Measurements from ENCODE around the gene KRT17. TPM values are rescaled to one million over a fixed set of nuclear protein-coding genes. Genes with fewer than 3 reads are reported as not detected.

Gene KRT17
- total RNA-seq, 1 experiment from 2014 or later, result 1.5 TPM

GRCh38 chr17:41666237-41666641, 41.9 kb upstream of the KRT17 start:
- no peak overlapping the region for H2BK5ac ChIP-seq (ENCODE audit: insufficient read length, low read length)
- no peak overlapping the region for H2AK5ac ChIP-seq (ENCODE audit: insufficient read length, low read length)
- peaks cover 16 to 17% of the 10 kb centered on the region in 2 experiments for H3K4me1 Mint-ChIP-seq
- no peak overlapping the region for H2BK12ac ChIP-seq (ENCODE audit: insufficient read length, low read depth, low read length)
- H3K4me1 ChIP-seq (ENCODE audit: insufficient read depth, low read length), result no peaks in the 10 kb centered on the region; the same call in 1 of the 2 replicates
- H3K9ac ChIP-seq (ENCODE audit: extremely low read depth, insufficient read length, low read length), result no peak overlapping the region
- no peaks in the 10 kb centered on the region for H3K79me1 ChIP-seq (ENCODE audit: insufficient read depth, low read depth, low read length, poor library complexity, severe bottlenecking)
- H4K91ac ChIP-seq (ENCODE audit: insufficient read length, low read depth, low read length), result no peak overlapping the region
- peaks cover 3% of the 10 kb centered on the region; the same call in 1 of the 2 replicates for H3K27me3 ChIP-seq (ENCODE audit: insufficient read depth, low read length)
- TF ChIP-seq CTCF (conservative IDR thresholded peaks at IDR 0.05), result no peak; the same call in 1 of the 3 replicates
- WGBS (ENCODE audit: extremely low coverage, insufficient read length, low lambda C conversion rate), result no CpG with 5 or more reads among the region's 11 CpGs
- no peaks in the 10 kb centered on the region for H4K20me1 ChIP-seq (ENCODE audit: control insufficient read depth, insufficient read depth, insufficient read length)
- H3K9me3 Mint-ChIP-seq, result no peaks in the 10 kb centered on the region
- H2BK20ac ChIP-seq (ENCODE audit: low read depth, low read length, poor library complexity, severe bottlenecking), result no peak overlapping the region
- H2BK120ac ChIP-seq (ENCODE audit: low read depth, low read length, poor library complexity, severe bottlenecking), result no peak overlapping the region
- no peak overlapping the region for H3K56ac ChIP-seq (ENCODE audit: insufficient read length, low read depth, low read length)
- H3K23ac ChIP-seq (ENCODE audit: insufficient read length, low read depth, low read length), result no peak overlapping the region
- no peak overlapping the region for H4K8ac ChIP-seq (replicated peaks; ENCODE audit: insufficient read length, low read depth, low read length)
- peak overlapping the region; percentile 29 for H3K4me2 ChIP-seq (ENCODE audit: insufficient read depth, insufficient read length, low read length)
- peaks cover 39% of the 10 kb centered on the region for H3K27me3 Mint-ChIP-seq (ENCODE audit: low read depth)
- H3K27ac ChIP-seq (ENCODE audit: insufficient read length, low read depth, low read length), result no peak overlapping the region
- no peak overlapping the region for H2BK15ac ChIP-seq (ENCODE audit: low read depth, low read length)
- H3K23me2 ChIP-seq (ENCODE audit: insufficient read length, low read depth, low read length, poor library complexity, severe bottlenecking), result peaks cover 11% of the 10 kb centered on the region
- H3K27ac Mint-ChIP-seq, result peak overlapping the region in 2 of 3 experiments; percentile 60 to 82; a peak in 2 of 7 replicates
- no peak overlapping the region for H3K14ac ChIP-seq (ENCODE audit: insufficient read depth, low read length)
- H3K4me3 Mint-ChIP-seq, result peak overlapping the region; percentile 73
- H4K5ac ChIP-seq (ENCODE audit: insufficient read length, low read depth, low read length), result no peak overlapping the region
- H2AFZ ChIP-seq (ENCODE audit: low read length), result no peak overlapping the region
- DNase-seq, result no peak
- H3K36me3 Mint-ChIP-seq (ENCODE audit: insufficient read depth in 1 of 3, low read depth in 3 of 3), result no peaks in the 10 kb centered on the region
- no peaks in the 10 kb centered on the region for H3K79me2 ChIP-seq (ENCODE audit: insufficient read depth, low read length)
- H3K9me3 ChIP-seq (ENCODE audit: control insufficient read depth, low read depth, low read length), result no peaks in the 10 kb centered on the region
- H3K18ac ChIP-seq (ENCODE audit: insufficient read length, low read depth, low read length), result no peak overlapping the region
- no peak overlapping the region for H3T11ph ChIP-seq (ENCODE audit: low read length)
- no peak overlapping the region for H3K4ac ChIP-seq (ENCODE audit: low read depth, low read length)
